Neural progenitor cell (in vitro differentiated cells): ENCODE data around the gene CDK12. TPM values are rescaled to one million over a fixed set of nuclear protein-coding genes. Genes with fewer than 3 reads are reported as not detected.

ENCODE experiments used
- DNase-seq: peaks from one replicate; pipeline ENCODE4 v3.0.0-alpha.2; 2016; ENCODE audit warnings: low spot score
- H2AFZ ChIP-seq: fragments of 200-600 bp; sonication (generic); replicated peaks from 2 replicates; pipeline ENCODE4 v1.6.1; 2016; ENCODE audit warnings: antibody characterized with exemption
- H3F3A ChIP-seq: fragments of 200-600 bp; sonication (generic); 2 replicates; pipeline ENCODE4 v1.6.1; 2016; ENCODE audit warnings: antibody characterized with exemption, low read depth
- H3K27ac ChIP-seq: fragments of 200-600 bp; sonication (generic); 2 replicates; pipeline ENCODE4 v1.5.1; 2016; ENCODE audit warnings: mild to moderate bottlenecking
- H3K27me3 ChIP-seq: fragments of 200-600 bp; sonication (generic); 2 replicates; pipeline ENCODE4 v1.6.1; 2016; ENCODE audit warnings: mild to moderate bottlenecking, moderate library complexity
- H3K36me3 ChIP-seq: fragments of 200-600 bp; sonication (generic); 2 replicates; pipeline ENCODE4 v1.5.1; 2016
- H3K4me1 ChIP-seq: fragments of 200-600 bp; sonication (generic); 2 replicates; pipeline ENCODE4 v1.6.1; 2016; ENCODE audit warnings: mixed run types
- H3K4me2 ChIP-seq: fragments of 200-600 bp; sonication (generic); 2 replicates; pipeline ENCODE4 v1.6.1; 2016
- H3K4me3 ChIP-seq: fragments of 200-600 bp; sonication (generic); 2 replicates; pipeline ENCODE4 v1.5.1; 2016
- H3K79me2 ChIP-seq: fragments of 200-600 bp; sonication (generic); 2 replicates; pipeline ENCODE4 v1.6.1; 2016; ENCODE audit warnings: low read depth
- H3K9ac ChIP-seq: fragments of 200-600 bp; sonication (generic); 2 replicates; pipeline ENCODE4 v1.6.1; 2016
- H3K9me3 ChIP-seq: fragments of 200-600 bp; sonication (generic); 2 replicates; pipeline ENCODE4 v1.5.1; 2016; ENCODE audit warnings: low read depth
- H4K20me1 ChIP-seq: fragments of 200-600 bp; sonication (generic); 2 replicates; pipeline ENCODE4 v1.6.1; 2016; ENCODE audit warnings: low read depth
- H3K27ac Mint-ChIP-seq: 3 replicates; pipeline ENCODE4 v1.8.0; 2021; ENCODE audit warnings: mixed read lengths
- H3K27me3 Mint-ChIP-seq: 2 replicates; pipeline ENCODE4 v1.8.0; 2022; ENCODE audit warnings: low read depth, mild to moderate bottlenecking, inconsistent platforms, moderate library complexity, mixed read lengths; ENCODE audit not compliant: insufficient read depth
- H3K36me3 Mint-ChIP-seq: 3 replicates; pipeline ENCODE4 v1.8.0; 2021; ENCODE audit warnings: mixed read lengths
- H3K4me1 Mint-ChIP-seq: 3 replicates; pipeline ENCODE4 v1.8.0; 2021; ENCODE audit warnings: mixed read lengths
- H3K4me3 Mint-ChIP-seq: 3 replicates; pipeline ENCODE4 v1.8.0; 2021; ENCODE audit warnings: mild to moderate bottlenecking, moderate library complexity, mixed read lengths
- H3K9me3 Mint-ChIP-seq: 3 replicates; pipeline ENCODE4 v1.8.0; 2020; ENCODE audit warnings: mixed read lengths
- CTCF ChIP-seq: fragments of 200-600 bp; sonication (generic); IDR thresholded peaks from 2 replicates; pipeline ENCODE4 v1.5.1; 2017; ENCODE audit warnings: antibody characterized with exemption, mild to moderate bottlenecking
- EZH2 ChIP-seq: fragments of 200-600 bp; sonication (generic); IDR thresholded peaks from 2 replicates; pipeline ENCODE4 v1.6.1; 2017; ENCODE audit warnings: antibody characterized with exemption, mild to moderate bottlenecking, moderate library complexity
- EZH2phosphoT487 ChIP-seq: fragments of 200-600 bp; sonication (generic); IDR thresholded peaks from 2 replicates; pipeline ENCODE4 v1.6.1; 2017; ENCODE audit warnings: antibody characterized with exemption
- total RNA-seq: library from RNA; depleted of rRNA; stranded (reverse); fragments of >200 nt; gene quantifications from 2 replicates; pipeline ENCODE4 v1.2.3, GENCODE V29; 2015; ENCODE audit warnings: low replicate concordance

Gene CDK12
- total RNA-seq, 1 donor from 2014 or later: 44.1 TPM

GRCh38 chr17:39572121-39572520, 110.8 kb downstream of the CDK12 start:
- H3K36me3 Mint-ChIP-seq: peaks cover 17% of the 10 kb centered on the region
- Histone ChIP-seq H2AFZ (no peak overlapping the region), H3K79me2 (no peaks in the 10 kb centered on the region), H4K20me1 (no peaks in the 10 kb centered on the region), H3K9ac (no peak overlapping the region), H3F3A (peaks cover 26% of the 10 kb centered on the region), H3K4me2 (no peak overlapping the region), H3K9me3 (no peaks in the 10 kb centered on the region), H3K4me3 (no peak overlapping the region), H3K4me1 (peaks cover 4% of the 10 kb centered on the region), H3K27ac (no peak overlapping the region), H3K27me3 (peaks cover 33% of the 10 kb centered on the region), H3K36me3 (no peaks in the 10 kb centered on the region)
- H3K4me1 Mint-ChIP-seq: peaks cover 17% of the 10 kb centered on the region
- peak overlapping the region; percentile 70 for H3K4me3 Mint-ChIP-seq
- H3K27me3 Mint-ChIP-seq: peaks cover 10% of the 10 kb centered on the region
- no peaks in the 10 kb centered on the region for H3K9me3 Mint-ChIP-seq
- no peak overlapping the region for H3K27ac Mint-ChIP-seq
- TF ChIP-seq CTCF (no peak), EZH2 (no peak), EZH2phosphoT487 (no peak)
- DNase-seq: no peak

GRCh38 chr17:39573447-39574298, 112.4 kb downstream of the CDK12 start:
- DNase-seq: peak; percentile 82
- peaks cover 11% of the 10 kb centered on the region for H3K4me1 ChIP-seq

DNA sequence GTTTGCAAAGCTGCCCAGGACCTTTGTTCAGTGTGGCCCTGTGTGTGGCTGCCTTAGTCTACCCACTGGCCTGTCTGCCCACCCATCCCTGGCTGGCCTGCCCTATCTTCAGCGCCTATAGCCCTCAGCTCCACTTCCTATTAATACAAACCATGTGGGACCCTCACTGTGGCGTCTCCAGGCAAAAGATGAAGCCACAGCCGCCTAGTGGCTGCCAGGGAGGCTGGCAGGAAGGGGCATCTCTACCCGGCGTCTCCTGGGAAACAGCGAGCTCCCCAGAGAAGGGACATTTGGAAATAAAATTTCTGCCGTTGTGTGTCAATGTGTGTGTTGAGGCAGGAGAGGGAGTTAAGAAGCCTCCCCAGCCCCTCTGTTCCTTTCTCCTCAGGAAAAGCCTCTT, 114.9 kb downstream of the CDK12 start:
- TF ChIP-seq EZH2: no peak
- peak; percentile 72 for TF ChIP-seq CTCF
- H3K4me1 ChIP-seq: peaks cover 29% of the 10 kb centered on the region
- H3K4me2 ChIP-seq: no peak overlapping the region

More at GRCh38 chr17:39573447-39574298, 112.4 kb downstream of the CDK12 start:
- no peak for TF ChIP-seq EZH2phosphoT487
- TF ChIP-seq EZH2: peak; percentile 45
- Histone ChIP-seq H3K27ac (no peak overlapping the region), H3K27me3 (peaks cover 33% of the 10 kb centered on the region), H3K9ac (no peak overlapping the region), H3K79me2 (no peaks in the 10 kb centered on the region), H3K4me2 (peak overlapping the region; percentile 91), H3K36me3 (no peaks in the 10 kb centered on the region), H3F3A (peaks cover 26% of the 10 kb centered on the region), H2AFZ (peak overlapping the region; percentile 64), H3K4me3 (peak overlapping the region; percentile 69), H4K20me1 (no peaks in the 10 kb centered on the region), H3K9me3 (no peaks in the 10 kb centered on the region)
- Mint-ChIP-seq H3K4me1 (peaks cover 21% of the 10 kb centered on the region), H3K9me3 (no peaks in the 10 kb centered on the region), H3K27ac (peak overlapping the region; percentile 95), H3K27me3 (peaks cover 10% of the 10 kb centered on the region), H3K36me3 (peaks cover 15% of the 10 kb centered on the region), H3K4me3 (peak overlapping the region; percentile 93)

DNA sequence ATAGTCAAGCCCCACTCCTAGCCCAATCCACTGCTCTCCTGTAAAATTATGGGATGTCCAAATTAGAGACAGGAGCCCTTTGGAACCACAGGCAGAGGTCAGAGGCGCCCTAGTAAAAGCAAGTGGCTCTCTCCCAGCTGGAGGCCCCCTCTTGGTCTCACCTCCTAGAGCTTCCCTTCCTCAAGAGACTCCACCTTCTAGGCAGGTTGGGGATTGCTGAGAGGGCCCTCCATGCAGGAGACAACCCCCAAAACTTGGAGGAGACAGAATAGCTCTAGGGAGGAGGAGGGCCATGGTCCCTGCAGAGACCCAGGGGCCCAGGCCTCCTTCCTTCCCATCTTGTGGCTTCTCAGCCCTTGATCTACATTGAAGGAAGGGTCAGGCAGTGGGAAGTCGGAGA, 117.0 kb downstream of the CDK12 start:
- Mint-ChIP-seq H3K4me3 (no peak overlapping the region), H3K4me1 (peaks cover 35% of the 10 kb centered on the region), H3K27me3 (peaks cover 22% of the 10 kb centered on the region), H3K36me3 (no peaks in the 10 kb centered on the region), H3K9me3 (no peaks in the 10 kb centered on the region), H3K27ac (no peak overlapping the region)
- no peak for DNase-seq
- Histone ChIP-seq H3K9ac (no peak overlapping the region), H4K20me1 (peaks cover 3% of the 10 kb centered on the region), H3K27ac (no peak overlapping the region), H3K36me3 (no peaks in the 10 kb centered on the region), H3K9me3 (no peaks in the 10 kb centered on the region), H2AFZ (no peak overlapping the region), H3K27me3 (peaks cover 21% of the 10 kb centered on the region), H3F3A (peaks cover 34% of the 10 kb centered on the region), H3K4me1 (peaks cover 29% of the 10 kb centered on the region), H3K79me2 (no peaks in the 10 kb centered on the region), H3K4me2 (no peak overlapping the region), H3K4me3 (no peak overlapping the region)
- TF ChIP-seq CTCF (no peak), EZH2 (no peak), EZH2phosphoT487 (no peak)

More for the DNA sequence above, 114.9 kb downstream of the CDK12 start:
- H3K4me1 Mint-ChIP-seq: peaks cover 38% of the 10 kb centered on the region
- H3K9me3 Mint-ChIP-seq: no peaks in the 10 kb centered on the region
- Histone ChIP-seq H4K20me1 (peaks cover 3% of the 10 kb centered on the region), H3K36me3 (no peaks in the 10 kb centered on the region), H3K4me3 (no peak overlapping the region), H3K9ac (no peak overlapping the region), H3F3A (peaks cover 44% of the 10 kb centered on the region), H3K27me3 (peaks cover 33% of the 10 kb centered on the region), H3K9me3 (no peaks in the 10 kb centered on the region), H3K79me2 (no peaks in the 10 kb centered on the region), H3K27ac (no peak overlapping the region), H2AFZ (no peak overlapping the region)
- no peak overlapping the region for H3K4me3 Mint-ChIP-seq
- H3K36me3 Mint-ChIP-seq: peaks cover 5% of the 10 kb centered on the region
- H3K27ac Mint-ChIP-seq: no peak overlapping the region
- DNase-seq: peak; percentile 69
- peaks cover 18% of the 10 kb centered on the region for H3K27me3 Mint-ChIP-seq
